ENCODE results near the gene POLDIP3. TPM values are rescaled to one million over a fixed set of nuclear protein-coding genes. Genes with fewer than 3 reads are reported as not detected.
"Not testable (repeated sequence)": the region's sequence is repeated elsewhere in the genome, so short reads cannot be mapped to it uniquely, and the experiment has no call there.

POLDIP3 gene
- total and polyA plus RNA-seq, 2 donors (not counting 3 experiments of a cell fraction or from before 2014, with no cell fraction given): 29.3 to 60.4 TPM

- dilution Hi-C loops (cut with MboI; ENCODE audit: extremely low pct_ligation_motif_present, low sequenced_read_pairs); H3K9me3 ChIP-seq (replicated peaks; ENCODE audit: control insufficient read depth, insufficient read depth, low read length); POLR2A ChIA-PET; H3K27me3 ChIP-seq (ENCODE audit: control insufficient read depth in 2 of 2, insufficient read depth in 2 of 2, low read length in 2 of 2); DNase-seq (ENCODE audit: low read depth, low spot score); FAIRE-seq; CTCF ChIA-PET; H3K4me3 ChIP-seq (replicated peaks in 1 of 3; ENCODE audit: insufficient read depth in 1 of 3, low read depth in 1 of 3, low read length in 3 of 3); H3K79me2 ChIP-seq (ENCODE audit: control insufficient read depth, insufficient read depth, low read length); intact Hi-C loops (cut with micrococcal nuclease); H3K9me1 ChIP-seq (replicated peaks; ENCODE audit: control insufficient read depth, extremely low read depth, insufficient read depth, low read length); H3K9ac ChIP-seq (replicated peaks; ENCODE audit: extremely low read depth, insufficient read depth, low read length); H2AFZ ChIP-seq (ENCODE audit: low read depth, low read length); H3K27ac ChIP-seq (ENCODE audit: insufficient read depth, low read depth, low read length); BruUV-seq (replicated peaks); H3K36me3 ChIP-seq (ENCODE audit: control insufficient read depth in 2 of 2, extremely low read depth in 1 of 2, insufficient read depth in 2 of 2, low read length in 2 of 2); H3K4me1 ChIP-seq (ENCODE audit: control insufficient read depth, extremely low read depth, insufficient read depth, low read length); H3K4me2 ChIP-seq (ENCODE audit: insufficient read depth, low read length); H4K20me1 ChIP-seq (replicated peaks; ENCODE audit: control insufficient read depth, extremely low read depth, insufficient read depth, low read length): not testable (repeated sequence)
Measured at GRCh38 chr22:42567950-42568349, 46.7 kb downstream of the POLDIP3 start.

- Histone ChIP-seq H3K27ac (ENCODE audit: insufficient read depth, low read depth, low read length) (no peak overlapping the region), H3K27me3 (ENCODE audit: control insufficient read depth in 2 of 2, insufficient read depth in 2 of 2, low read length in 2 of 2) (no peaks in the 10 kb centered on the region), H3K9ac (replicated peaks; ENCODE audit: extremely low read depth, insufficient read depth, low read length) (no peak overlapping the region), H2AFZ (ENCODE audit: low read depth, low read length) (no peak overlapping the region), H3K9me3 (replicated peaks; ENCODE audit: control insufficient read depth, insufficient read depth, low read length) (no peaks in the 10 kb centered on the region), H3K4me3 (replicated peaks in 1 of 3; ENCODE audit: insufficient read depth in 1 of 3, low read depth in 1 of 3, low read length in 3 of 3) (no peak overlapping the region), H3K9me1 (replicated peaks; ENCODE audit: control insufficient read depth, extremely low read depth, insufficient read depth, low read length) (no peaks in the 10 kb centered on the region), H3K4me1 (ENCODE audit: control insufficient read depth, extremely low read depth, insufficient read depth, low read length) (no peaks in the 10 kb centered on the region), H4K20me1 (replicated peaks; ENCODE audit: control insufficient read depth, extremely low read depth, insufficient read depth, low read length) (no peaks in the 10 kb centered on the region), H3K4me2 (ENCODE audit: insufficient read depth, low read length) (no peak overlapping the region), H3K79me2 (ENCODE audit: control insufficient read depth, insufficient read depth, low read length) (no peaks in the 10 kb centered on the region), H3K36me3 (ENCODE audit: control insufficient read depth in 2 of 2, extremely low read depth in 1 of 2, insufficient read depth in 2 of 2, low read length in 2 of 2) (no peaks in the 10 kb centered on the region)
- dilution Hi-C loops (cut with MboI; ENCODE audit: extremely low pct_ligation_motif_present, low sequenced_read_pairs): no loop called here
- intact Hi-C loops (cut with micrococcal nuclease): no loop called here
- no peak for DNase-seq (ENCODE audit: low read depth, low spot score)
- no peak for FAIRE-seq
- no TSS peak for BruUV-seq (replicated peaks)
- TF ChIP-seq MAX (IDR thresholded peaks at IDR 0.05; ENCODE audit: insufficient read depth, insufficient read length): no peak
- TF ChIP-seq EZH2 (IDR thresholded peaks at IDR 0.05; ENCODE audit: borderline replicate concordance, low read depth, low read length, severe bottlenecking): no peak
- TF ChIP-seq FOS (IDR thresholded peaks at IDR 0.05; ENCODE audit: borderline replicate concordance, insufficient read depth, low read length): no peak
- TF ChIP-seq GATA2 (IDR thresholded peaks at IDR 0.05; ENCODE audit: insufficient read depth, insufficient read length, low read depth, low read length): no peak
- TF ChIP-seq POLR2A (IDR thresholded peaks at IDR 0.05; ENCODE audit: low read depth, low read length): no peak
- no peak for TF ChIP-seq JUN (IDR thresholded peaks at IDR 0.05; ENCODE audit: borderline replicate concordance, insufficient read depth, insufficient read length, low read depth)
- no peak for TF ChIP-seq POLR2AphosphoS5 (IDR thresholded peaks at IDR 0.05; ENCODE audit: insufficient read depth, low read depth, low read length)
- no peak for TF ChIP-seq MYC (IDR thresholded peaks at IDR 0.05; ENCODE audit: low read depth, low read length)
- no peak for TF ChIP-seq CTCF (IDR thresholded peaks at IDR 0.05; ENCODE audit: extremely low read depth in 1 of 2, insufficient read depth in 1 of 2, low read depth in 1 of 2, low read length in 2 of 2)
- ChIA-PET CTCF (no interaction called here), POLR2A (interaction anchor here (0.6 kb wide), 1 partner anchor 42 kb away, joined by 9 read pairs; no protein-coding TSS in a partner anchor)
Measured at GRCh38 chr22:42565956-42566355, 48.7 kb downstream of the POLDIP3 start.
